Measurements from ENCODE around the gene LRRC45. TPM values are rescaled to one million over a fixed set of nuclear protein-coding genes. Genes with fewer than 3 reads are reported as not detected.

LRRC45 gene
- total and polyA plus RNA-seq, 2 experiments from 2014 or later, result 16.1 to 40.7 TPM

GRCh38 chr17:82030470-82031302 is 7.6 kb downstream of the LRRC45 start:
- Histone ChIP-seq H3F3A (replicated peaks; ENCODE audit: low read depth) (peaks cover 16% of the 10 kb centered on the region), H3K27ac (ENCODE audit: low read depth) (no peak overlapping the region), H3K4me1 (ENCODE audit: insufficient read depth) (peaks cover 9% of the 10 kb centered on the region; the same call in 1 of the 2 replicates), H3K9me2 (ENCODE audit: insufficient read depth) (no peaks in the 10 kb centered on the region), H4K20me1 (replicated peaks; ENCODE audit: insufficient read depth) (no peaks in the 10 kb centered on the region; the same call in 1 of the 2 replicates), H2AFZ (0 out of 2 replicates have a peak overlapping the region, but pooled peaks have one; percentile 32), H3K79me2 (replicated peaks; ENCODE audit: insufficient read depth) (peaks cover 8% of the 10 kb centered on the region; the same call in 1 of the 2 replicates), H3K4me2 (peak overlapping the region; percentile 87), H3K36me3 (ENCODE audit: insufficient read depth) (no peaks in the 10 kb centered on the region), H3K27me3 (ENCODE audit: insufficient read depth) (no peaks in the 10 kb centered on the region), H3K4me3 (peak overlapping the region; percentile 77)
- 0 out of 2 replicates have a peak, but pooled peaks have one; percentile 39 for TF ChIP-seq CREB1 (CRISPR knock-in tag; IDR thresholded peaks at IDR 0.05; ENCODE audit: low read depth)
- TF ChIP-seq, protein P1, sequence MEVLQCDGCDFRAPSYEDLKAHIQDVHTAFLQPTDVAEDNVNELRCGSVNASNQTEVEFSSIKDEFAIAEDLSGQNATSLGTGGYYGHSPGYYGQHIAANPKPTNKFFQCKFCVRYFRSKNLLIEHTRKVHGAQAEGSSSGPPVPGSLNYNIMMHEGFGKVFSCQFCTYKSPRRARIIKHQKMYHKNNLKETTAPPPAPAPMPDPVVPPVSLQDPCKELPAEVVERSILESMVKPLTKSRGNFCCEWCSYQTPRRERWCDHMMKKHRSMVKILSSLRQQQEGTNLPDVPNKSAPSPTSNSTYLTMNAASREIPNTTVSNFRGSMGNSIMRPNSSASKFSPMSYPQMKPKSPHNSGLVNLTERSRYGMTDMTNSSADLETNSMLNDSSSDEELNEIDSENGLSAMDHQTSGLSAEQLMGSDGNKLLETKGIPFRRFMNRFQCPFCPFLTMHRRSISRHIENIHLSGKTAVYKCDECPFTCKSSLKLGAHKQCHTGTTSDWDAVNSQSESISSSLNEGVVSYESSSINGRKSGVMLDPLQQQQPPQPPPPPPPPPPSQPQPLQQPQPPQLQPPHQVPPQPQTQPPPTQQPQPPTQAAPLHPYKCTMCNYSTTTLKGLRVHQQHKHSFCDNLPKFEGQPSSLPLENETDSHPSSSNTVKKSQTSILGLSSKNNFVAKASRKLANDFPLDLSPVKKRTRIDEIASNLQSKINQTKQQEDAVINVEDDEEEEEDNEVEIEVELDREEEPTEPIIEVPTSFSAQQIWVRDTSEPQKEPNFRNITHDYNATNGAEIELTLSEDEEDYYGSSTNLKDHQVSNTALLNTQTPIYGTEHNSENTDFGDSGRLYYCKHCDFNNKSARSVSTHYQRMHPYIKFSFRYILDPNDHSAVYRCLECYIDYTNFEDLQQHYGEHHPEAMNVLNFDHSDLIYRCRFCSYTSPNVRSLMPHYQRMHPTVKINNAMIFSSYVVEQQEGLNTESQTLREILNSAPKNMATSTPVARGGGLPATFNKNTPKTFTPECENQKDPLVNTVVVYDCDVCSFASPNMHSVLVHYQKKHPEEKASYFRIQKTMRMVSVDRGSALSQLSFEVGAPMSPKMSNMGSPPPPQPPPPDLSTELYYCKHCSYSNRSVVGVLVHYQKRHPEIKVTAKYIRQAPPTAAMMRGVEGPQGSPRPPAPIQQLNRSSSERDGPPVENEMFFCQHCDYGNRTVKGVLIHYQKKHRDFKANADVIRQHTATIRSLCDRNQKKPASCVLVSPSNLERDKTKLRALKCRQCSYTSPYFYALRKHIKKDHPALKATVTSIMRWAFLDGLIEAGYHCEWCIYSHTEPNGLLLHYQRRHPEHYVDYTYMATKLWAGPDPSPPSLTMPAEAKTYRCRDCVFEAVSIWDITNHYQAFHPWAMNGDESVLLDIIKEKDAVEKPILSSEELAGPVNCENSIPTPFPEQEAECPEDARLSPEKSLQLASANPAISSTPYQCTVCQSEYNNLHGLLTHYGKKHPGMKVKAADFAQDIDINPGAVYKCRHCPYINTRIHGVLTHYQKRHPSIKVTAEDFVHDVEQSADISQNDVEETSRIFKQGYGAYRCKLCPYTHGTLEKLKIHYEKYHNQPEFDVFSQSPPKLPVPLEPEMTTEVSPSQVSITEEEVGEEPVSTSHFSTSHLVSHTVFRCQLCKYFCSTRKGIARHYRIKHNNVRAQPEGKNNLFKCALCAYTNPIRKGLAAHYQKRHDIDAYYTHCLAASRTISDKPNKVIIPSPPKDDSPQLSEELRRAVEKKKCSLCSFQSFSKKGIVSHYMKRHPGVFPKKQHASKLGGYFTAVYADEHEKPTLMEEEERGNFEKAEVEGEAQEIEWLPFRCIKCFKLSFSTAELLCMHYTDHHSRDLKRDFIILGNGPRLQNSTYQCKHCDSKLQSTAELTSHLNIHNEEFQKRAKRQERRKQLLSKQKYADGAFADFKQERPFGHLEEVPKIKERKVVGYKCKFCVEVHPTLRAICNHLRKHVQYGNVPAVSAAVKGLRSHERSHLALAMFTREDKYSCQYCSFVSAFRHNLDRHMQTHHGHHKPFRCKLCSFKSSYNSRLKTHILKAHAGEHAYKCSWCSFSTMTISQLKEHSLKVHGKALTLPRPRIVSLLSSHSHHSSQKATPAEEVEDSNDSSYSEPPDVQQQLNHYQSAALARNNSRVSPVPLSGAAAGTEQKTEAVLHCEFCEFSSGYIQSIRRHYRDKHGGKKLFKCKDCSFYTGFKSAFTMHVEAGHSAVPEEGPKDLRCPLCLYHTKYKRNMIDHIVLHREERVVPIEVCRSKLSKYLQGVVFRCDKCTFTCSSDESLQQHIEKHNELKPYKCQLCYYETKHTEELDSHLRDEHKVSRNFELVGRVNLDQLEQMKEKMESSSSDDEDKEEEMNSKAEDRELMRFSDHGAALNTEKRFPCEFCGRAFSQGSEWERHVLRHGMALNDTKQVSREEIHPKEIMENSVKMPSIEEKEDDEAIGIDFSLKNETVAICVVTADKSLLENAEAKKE (CRISPR knock-in tag; IDR thresholded peaks at IDR 0.05), result no peak
- TF ChIP-seq, protein P2, sequence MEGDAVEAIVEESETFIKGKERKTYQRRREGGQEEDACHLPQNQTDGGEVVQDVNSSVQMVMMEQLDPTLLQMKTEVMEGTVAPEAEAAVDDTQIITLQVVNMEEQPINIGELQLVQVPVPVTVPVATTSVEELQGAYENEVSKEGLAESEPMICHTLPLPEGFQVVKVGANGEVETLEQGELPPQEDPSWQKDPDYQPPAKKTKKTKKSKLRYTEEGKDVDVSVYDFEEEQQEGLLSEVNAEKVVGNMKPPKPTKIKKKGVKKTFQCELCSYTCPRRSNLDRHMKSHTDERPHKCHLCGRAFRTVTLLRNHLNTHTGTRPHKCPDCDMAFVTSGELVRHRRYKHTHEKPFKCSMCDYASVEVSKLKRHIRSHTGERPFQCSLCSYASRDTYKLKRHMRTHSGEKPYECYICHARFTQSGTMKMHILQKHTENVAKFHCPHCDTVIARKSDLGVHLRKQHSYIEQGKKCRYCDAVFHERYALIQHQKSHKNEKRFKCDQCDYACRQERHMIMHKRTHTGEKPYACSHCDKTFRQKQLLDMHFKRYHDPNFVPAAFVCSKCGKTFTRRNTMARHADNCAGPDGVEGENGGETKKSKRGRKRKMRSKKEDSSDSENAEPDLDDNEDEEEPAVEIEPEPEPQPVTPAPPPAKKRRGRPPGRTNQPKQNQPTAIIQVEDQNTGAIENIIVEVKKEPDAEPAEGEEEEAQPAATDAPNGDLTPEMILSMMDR (conservative IDR thresholded peaks at IDR 0.05; ENCODE audit: low read depth in 2 of 2), result peak; percentile 55 to 97
- TF ChIP-seq POLR2AphosphoS5 (IDR thresholded peaks at IDR 0.05; ENCODE audit: low read depth), result no peak
- no peak for TF ChIP-seq REST (IDR thresholded peaks at IDR 0.05; ENCODE audit: unreplicated experiment)
- DNase-seq (ENCODE audit: low spot score) (peak; percentile 92), ATAC-seq (peak; percentile 54)
- peaks cover 19% of the 10 kb centered on the region for H3K4me1 Mint-ChIP-seq
- peaks cover 17% of the 10 kb centered on the region for H3K27me3 Mint-ChIP-seq (ENCODE audit: insufficient read depth, low read depth, poor library complexity)
- no peaks in the 10 kb centered on the region; the same call in 2 of the 3 replicates for H3K9me3 Mint-ChIP-seq
- peaks cover 3% of the 10 kb centered on the region; the same call in 2 of the 3 replicates for H3K36me3 Mint-ChIP-seq (ENCODE audit: low read depth)
- H3K27ac Mint-ChIP-seq, result no peak overlapping the region
- peak overlapping the region; percentile 73 for H3K4me3 Mint-ChIP-seq
